GM10248 (cell line): ENCODE measurements around the gene NCOA6.
"Not testable (repeated sequence)": the region's sequence is repeated elsewhere in the genome, so short reads cannot be mapped to it uniquely, and the experiment has no call there.

Source experiments
- CTCF ChIA-PET: fragments of 300-600 bp; sonication (Branson Sonifier 250); formaldehyde crosslinking; extraction: SDS; loops from one replicate; lab custom pipeline; 2021; ENCODE audit warnings: antibody characterized with exemption; lab: Yijun Ruan, JAX
- POLR2A ChIA-PET: fragments of 350-650 bp; sonication (Branson Sonifier 250); formaldehyde crosslinking; extraction: SDS; loops from one replicate; lab custom pipeline; 2020; ENCODE audit warnings: antibody characterized with exemption; lab: Yijun Ruan, JAX
- DNase-seq: peaks from one replicate; pipeline ENCODE4 v3.0.0; 2012; ENCODE audit errors: extremely low spot score
- TF ChIP-seq, protein P1 (sequence below): IDR thresholded peaks from 2 replicates; pipeline ENCODE4 v1.5.1; 2012; ENCODE audit warnings: mild to moderate bottlenecking, low read depth; ENCODE audit errors: extremely low read depth, missing control alignments, control extremely low read depth

The NCOA6 gene

DNA sequence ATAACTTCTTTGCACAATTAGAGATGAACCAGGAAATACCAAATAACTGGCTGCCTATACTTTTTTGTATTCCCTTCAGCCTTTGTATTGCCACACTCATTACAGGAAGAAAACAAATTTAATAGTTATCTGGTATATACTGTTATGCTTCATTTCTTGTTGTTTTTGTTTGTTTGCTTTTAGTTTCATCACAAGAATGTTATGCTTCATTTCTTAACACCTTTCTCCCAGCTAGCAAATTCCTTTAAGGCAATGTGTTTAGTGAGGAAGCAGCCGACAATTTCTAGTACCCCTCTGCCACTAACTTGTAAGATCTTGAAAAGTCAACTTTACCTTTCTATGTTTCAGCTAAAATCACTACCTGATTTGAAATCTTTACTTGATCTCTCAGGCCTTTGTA lies 1.4 kb downstream of the NCOA6 start:
- ChIA-PET POLR2A (no interaction called here), CTCF (interaction anchor here (1.0 to 1.5 kb wide), 3 partner anchors 19 to 54 kb away, joined by 3 read pairs; no protein-coding TSS in a partner anchor)
- TF ChIP-seq, protein P1, sequence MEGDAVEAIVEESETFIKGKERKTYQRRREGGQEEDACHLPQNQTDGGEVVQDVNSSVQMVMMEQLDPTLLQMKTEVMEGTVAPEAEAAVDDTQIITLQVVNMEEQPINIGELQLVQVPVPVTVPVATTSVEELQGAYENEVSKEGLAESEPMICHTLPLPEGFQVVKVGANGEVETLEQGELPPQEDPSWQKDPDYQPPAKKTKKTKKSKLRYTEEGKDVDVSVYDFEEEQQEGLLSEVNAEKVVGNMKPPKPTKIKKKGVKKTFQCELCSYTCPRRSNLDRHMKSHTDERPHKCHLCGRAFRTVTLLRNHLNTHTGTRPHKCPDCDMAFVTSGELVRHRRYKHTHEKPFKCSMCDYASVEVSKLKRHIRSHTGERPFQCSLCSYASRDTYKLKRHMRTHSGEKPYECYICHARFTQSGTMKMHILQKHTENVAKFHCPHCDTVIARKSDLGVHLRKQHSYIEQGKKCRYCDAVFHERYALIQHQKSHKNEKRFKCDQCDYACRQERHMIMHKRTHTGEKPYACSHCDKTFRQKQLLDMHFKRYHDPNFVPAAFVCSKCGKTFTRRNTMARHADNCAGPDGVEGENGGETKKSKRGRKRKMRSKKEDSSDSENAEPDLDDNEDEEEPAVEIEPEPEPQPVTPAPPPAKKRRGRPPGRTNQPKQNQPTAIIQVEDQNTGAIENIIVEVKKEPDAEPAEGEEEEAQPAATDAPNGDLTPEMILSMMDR = no peak
- no peak for DNase-seq

DNA sequence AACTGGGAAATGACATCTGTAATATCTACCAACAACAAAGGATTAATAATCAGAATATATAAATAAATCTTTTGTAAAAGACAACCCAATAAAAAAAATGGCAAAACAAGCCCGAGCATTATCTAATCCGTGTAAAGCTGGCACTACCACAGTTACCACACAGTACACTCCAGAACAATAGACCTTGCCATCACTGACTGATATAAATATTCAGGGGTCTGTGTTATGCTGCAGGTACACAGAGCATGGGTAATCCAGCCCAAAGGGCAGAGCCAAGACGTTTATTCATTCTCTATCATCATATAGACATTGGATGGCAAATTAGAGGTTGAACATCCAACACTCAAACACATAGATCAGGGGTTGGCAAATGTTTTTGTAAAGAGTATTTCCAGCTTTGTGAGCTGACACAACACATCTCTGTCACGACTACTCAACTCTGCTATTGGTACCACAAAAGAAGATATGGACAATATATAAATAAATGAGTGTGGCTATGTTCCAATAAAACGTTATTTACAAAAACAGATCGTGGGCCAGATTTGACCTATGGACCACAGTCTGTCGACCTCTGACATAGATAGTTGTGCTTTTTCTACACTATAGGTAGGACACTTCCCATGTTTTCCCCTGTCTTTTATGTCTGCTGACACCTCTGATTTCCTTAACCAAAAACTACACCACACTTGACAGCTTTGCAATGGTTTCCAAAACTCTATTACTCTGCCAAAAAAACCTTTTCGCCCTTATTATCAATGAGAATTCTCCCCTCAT lies 4.5 kb downstream of the NCOA6 start:
- POLR2A ChIA-PET = no interaction called here
- TF ChIP-seq, protein P1 = no peak
- DNase-seq = no peak
- CTCF ChIA-PET = no interaction called here

DNA sequence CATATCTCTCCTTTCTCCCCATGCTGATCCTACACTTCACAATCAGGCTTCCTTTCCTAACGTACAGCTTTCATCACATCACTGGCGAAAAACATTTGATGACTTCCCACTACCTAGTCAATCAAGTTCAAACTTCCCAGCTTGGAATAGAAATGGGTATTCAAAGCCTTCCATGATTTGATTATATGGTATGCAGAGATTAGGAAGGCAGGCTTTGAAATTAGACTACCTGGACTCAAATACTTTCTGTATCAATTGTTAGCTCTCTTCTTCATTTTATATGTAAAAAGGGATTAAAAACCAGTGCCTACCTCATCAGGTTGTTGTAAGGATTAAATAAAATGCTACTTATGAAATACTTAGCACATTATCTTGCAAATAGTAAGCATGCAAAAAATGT lies 7.7 kb downstream of the NCOA6 start:
- CTCF ChIA-PET = interaction anchor here (0.8 to 2.5 kb wide), 5 partner anchors 9 to 505 kb away, joined by 3 to 10 read pairs (median 4); no protein-coding TSS in a partner anchor
- TF ChIP-seq, protein P1 = no peak
- POLR2A ChIA-PET = no interaction called here
- no peak for DNase-seq

DNA sequence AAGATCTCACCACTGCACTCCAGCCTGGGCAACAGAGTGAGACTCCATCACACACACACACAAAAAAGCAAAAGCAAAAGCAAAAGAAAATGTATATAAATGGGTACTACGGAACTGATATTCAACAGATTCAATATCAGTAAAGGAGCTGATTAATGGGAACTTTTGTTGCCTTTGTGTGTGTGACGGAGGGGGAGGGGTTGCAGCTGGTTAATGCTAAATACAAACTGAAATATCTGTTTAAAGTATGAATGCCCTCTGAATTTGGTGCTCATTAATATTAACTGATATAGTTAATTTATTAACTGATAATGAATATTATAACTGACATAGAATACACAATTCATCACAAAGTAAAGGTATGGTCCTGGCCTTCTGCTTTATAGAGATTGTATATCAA lies 8.4 kb downstream of the NCOA6 start:
- ChIA-PET CTCF (interaction anchor here (0.8 to 1.5 kb wide), 4 partner anchors 9 to 504 kb away, joined by 3 to 4 read pairs (median 4); no protein-coding TSS in a partner anchor), POLR2A (no interaction called here)
- TF ChIP-seq, protein P1 = no peak
- DNase-seq = no peak

DNA sequence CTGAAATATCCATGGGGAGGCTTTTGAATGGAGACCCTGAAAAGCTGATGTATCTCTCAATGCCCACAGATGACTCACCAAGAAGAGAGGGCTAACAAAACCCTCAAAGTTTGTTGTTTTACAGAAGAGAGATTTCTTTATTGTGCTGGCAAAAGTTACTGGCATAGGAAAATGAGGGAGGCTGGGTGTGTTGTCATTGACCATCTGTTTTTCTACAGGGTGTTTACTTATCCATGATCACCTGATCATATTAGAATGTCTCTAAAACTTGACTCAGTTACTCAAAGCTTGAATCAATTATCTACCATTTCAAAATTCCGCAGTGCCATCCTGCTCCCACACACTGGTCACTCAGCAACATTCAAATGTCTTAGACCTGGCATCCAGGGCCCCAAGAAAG lies 9.8 kb downstream of the NCOA6 start:
- TF ChIP-seq, protein P1 = no peak
- POLR2A ChIA-PET = no interaction called here
- DNase-seq = no peak
- CTCF ChIA-PET = no interaction called here

DNA sequence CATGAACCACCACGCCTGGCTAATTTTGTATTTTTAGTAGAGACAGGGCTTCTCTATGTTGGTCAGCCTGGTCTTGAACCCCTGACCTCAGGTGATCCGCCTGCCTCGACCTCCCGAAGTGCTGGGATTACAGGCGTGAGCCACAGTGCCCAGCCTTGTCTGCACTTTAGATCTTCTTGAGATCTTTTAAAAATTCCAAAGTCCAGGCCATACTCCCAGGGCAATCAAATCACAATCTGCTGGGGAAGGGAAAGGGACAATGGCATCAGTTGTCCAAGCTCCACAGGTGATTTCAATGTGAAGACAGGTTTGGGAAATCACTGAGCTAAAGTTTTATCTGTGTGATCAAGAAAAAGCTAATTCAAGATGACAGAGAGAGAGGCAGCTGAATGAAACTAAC lies 16.9 kb downstream of the NCOA6 start:
- no peak for DNase-seq
- TF ChIP-seq, protein P1 = no peak
- ChIA-PET POLR2A (no interaction called here), CTCF (interaction anchor here (1.4 to 1.5 kb wide), 2 partner anchors 9 to 12 kb away, joined by 3 read pairs; no protein-coding TSS in a partner anchor)

DNA sequence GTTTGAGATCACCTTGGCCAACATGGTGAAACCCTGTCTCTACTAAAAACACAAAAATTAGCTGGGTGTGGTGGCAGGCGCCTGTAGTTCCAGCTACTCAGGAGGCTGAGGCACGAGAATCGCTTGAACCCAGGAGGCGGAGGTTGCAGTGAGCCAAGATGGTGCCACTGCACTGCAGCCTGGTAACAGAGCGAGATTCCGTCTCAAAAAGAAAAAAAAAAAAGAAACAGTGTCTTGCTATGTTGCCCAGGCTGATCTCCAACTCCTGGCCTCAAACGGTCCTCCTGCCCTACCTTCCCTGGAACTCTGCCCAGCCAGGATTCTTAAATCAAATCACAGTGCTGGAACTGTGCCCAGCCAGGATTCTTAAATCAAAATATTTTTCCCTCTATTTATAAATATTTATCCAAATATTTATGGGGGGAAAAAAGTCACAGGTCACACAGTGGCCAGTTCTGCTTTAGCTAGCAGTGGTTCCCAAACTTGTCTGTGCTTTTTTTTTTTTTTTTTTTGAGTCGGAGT lies 17.4 kb downstream of the NCOA6 start:
- DNase-seq, POLR2A ChIA-PET: not testable (repeated sequence)
- CTCF ChIA-PET = interaction anchor here (1.4 to 1.5 kb wide), 2 partner anchors 9 to 11 kb away, joined by 3 read pairs; no protein-coding TSS in a partner anchor
